ENCODE results near the gene HOXC9.
A peak's percentile ranks its signal among the peaks of the same experiment; 100 is the strongest.

The HOXC9 gene

GRCh38 chr12:53971129-53971528, 28.8 kb upstream of the HOXC9 start:
- H3K27me3 ChIP-seq (ENCODE audit: control insufficient read depth in 2 of 2, insufficient read depth in 2 of 2, low read length in 2 of 2), result peaks cover 75 to 87% of the 10 kb centered on the region in 2 donors
- H3K4me3 ChIP-seq (ENCODE audit: low read length in 2 of 2), result no peak overlapping the region

GRCh38 chr12:53971686-53972085, 28.3 kb upstream of the HOXC9 start:
- H3K27ac ChIP-seq (ENCODE audit: low read depth in 2 of 2, low read length in 2 of 2), result no peak overlapping the region
- no peaks in the 10 kb centered on the region for H3K36me3 ChIP-seq (ENCODE audit: control insufficient read depth in 2 of 2, insufficient read depth in 2 of 2, low read length in 2 of 2)
- H3K9ac ChIP-seq (ENCODE audit: low read depth in 1 of 2, low read length in 2 of 2), result no peak overlapping the region
- H3K4me1 ChIP-seq (ENCODE audit: control insufficient read depth in 2 of 2, insufficient read depth in 2 of 2, low read length in 2 of 2), result no peaks in the 10 kb centered on the region
- H3K27me3 ChIP-seq (ENCODE audit: control insufficient read depth in 2 of 2, insufficient read depth in 2 of 2, low read length in 2 of 2), result peaks cover 74 to 87% of the 10 kb centered on the region in 2 donors
- H3K9me3 ChIP-seq (ENCODE audit: control insufficient read depth in 2 of 2, low read length in 2 of 2), result peaks cover 0 to 9% of the 10 kb centered on the region in 2 donors
- no peak overlapping the region for H3K4me3 ChIP-seq (ENCODE audit: low read length in 2 of 2)

More at GRCh38 chr12:53971129-53971528, 28.8 kb upstream of the HOXC9 start:
- H3K36me3 ChIP-seq (ENCODE audit: control insufficient read depth in 2 of 2, insufficient read depth in 2 of 2, low read length in 2 of 2), result no peaks in the 10 kb centered on the region
- no peak overlapping the region for H3K27ac ChIP-seq (ENCODE audit: low read depth in 2 of 2, low read length in 2 of 2)
- no peak overlapping the region for H3K9ac ChIP-seq (ENCODE audit: low read depth in 1 of 2, low read length in 2 of 2)
- H3K4me1 ChIP-seq (ENCODE audit: control insufficient read depth in 2 of 2, insufficient read depth in 2 of 2, low read length in 2 of 2), result peaks cover 0 to 3% of the 10 kb centered on the region in 2 donors
- peaks cover 0 to 9% of the 10 kb centered on the region in 2 donors for H3K9me3 ChIP-seq (ENCODE audit: control insufficient read depth in 2 of 2, low read length in 2 of 2)

- Histone ChIP-seq H3K9ac (ENCODE audit: low read depth in 1 of 2, low read length in 2 of 2) (no peak overlapping the region), H3K27me3 (ENCODE audit: control insufficient read depth in 2 of 2, insufficient read depth in 2 of 2, low read length in 2 of 2) (peaks cover 74 to 86% of the 10 kb centered on the region in 2 donors), H3K9me3 (ENCODE audit: control insufficient read depth in 2 of 2, low read length in 2 of 2) (peaks cover 0 to 9% of the 10 kb centered on the region in 2 donors), H3K4me1 (ENCODE audit: control insufficient read depth in 2 of 2, insufficient read depth in 2 of 2, low read length in 2 of 2) (no peaks in the 10 kb centered on the region), H3K27ac (ENCODE audit: low read depth in 2 of 2, low read length in 2 of 2) (no peak overlapping the region), H3K4me3 (ENCODE audit: low read length in 2 of 2) (no peak overlapping the region), H3K36me3 (ENCODE audit: control insufficient read depth in 2 of 2, insufficient read depth in 2 of 2, low read length in 2 of 2) (no peaks in the 10 kb centered on the region)
Observed at GRCh38 chr12:53972152-53972702, 27.7 kb upstream of the HOXC9 start.

- peaks cover 74 to 85% of the 10 kb centered on the region in 2 donors for H3K27me3 ChIP-seq (ENCODE audit: control insufficient read depth in 2 of 2, insufficient read depth in 2 of 2, low read length in 2 of 2)
- H3K9me3 ChIP-seq (ENCODE audit: control insufficient read depth in 2 of 2, low read length in 2 of 2), result peaks cover 0 to 9% of the 10 kb centered on the region in 2 donors
- no peak within 1 kb of the TSS for H3K4me3 ChIP-seq (ENCODE audit: low read length in 2 of 2)
- H3K4me1 ChIP-seq (ENCODE audit: control insufficient read depth in 2 of 2, insufficient read depth in 2 of 2, low read length in 2 of 2), result no peaks in the 10 kb centered on the region
- no peak within 1 kb of the TSS for H3K9ac ChIP-seq (ENCODE audit: low read depth in 1 of 2, low read length in 2 of 2)
- H3K27ac ChIP-seq (ENCODE audit: low read depth in 2 of 2, low read length in 2 of 2), result no peak within 1 kb of the TSS
- no peaks in the 10 kb centered on the region for H3K36me3 ChIP-seq (ENCODE audit: control insufficient read depth in 2 of 2, insufficient read depth in 2 of 2, low read length in 2 of 2)
Observed at GRCh38 chr12:53972722-53973235, 27.2 kb upstream of the HOXC9 start, which contains the start of gene HOXC11. TSS of gene HOXC11 (plus strand) at chr12:53973126. CDS start at chr12:53973242, 116 bp downstream.

- H3K4me1 ChIP-seq (ENCODE audit: control insufficient read depth in 2 of 2, insufficient read depth in 2 of 2, low read length in 2 of 2), result no peaks in the 10 kb centered on the region
- H3K36me3 ChIP-seq (ENCODE audit: control insufficient read depth in 2 of 2, insufficient read depth in 2 of 2, low read length in 2 of 2), result no peaks in the 10 kb centered on the region
- H3K27me3 ChIP-seq (ENCODE audit: control insufficient read depth in 2 of 2, insufficient read depth in 2 of 2, low read length in 2 of 2), result peaks cover 72 to 84% of the 10 kb centered on the region in 2 donors
- H3K27ac ChIP-seq (ENCODE audit: low read depth in 2 of 2, low read length in 2 of 2), result no peak overlapping the region
- peaks cover 0 to 9% of the 10 kb centered on the region in 2 donors for H3K9me3 ChIP-seq (ENCODE audit: control insufficient read depth in 2 of 2, low read length in 2 of 2)
- no peak overlapping the region for H3K9ac ChIP-seq (ENCODE audit: low read depth in 1 of 2, low read length in 2 of 2)
- no peak overlapping the region for H3K4me3 ChIP-seq (ENCODE audit: low read length in 2 of 2)
Observed at GRCh38 chr12:53973236-53974042, 26.5 kb upstream of the HOXC9 start.

- H3K4me3 ChIP-seq (ENCODE audit: low read length in 2 of 2), result peak within 1 kb of the TSS; percentile 27 to 31
- peaks cover 0 to 9% of the 10 kb centered on the region in 2 donors for H3K9me3 ChIP-seq (ENCODE audit: control insufficient read depth in 2 of 2, low read length in 2 of 2)
- H3K9ac ChIP-seq (ENCODE audit: low read depth in 1 of 2, low read length in 2 of 2), result no peak within 1 kb of the TSS
- H3K27ac ChIP-seq (ENCODE audit: low read depth in 2 of 2, low read length in 2 of 2), result no peak within 1 kb of the TSS
- peaks cover 73 to 82% of the 10 kb centered on the region in 2 donors for H3K27me3 ChIP-seq (ENCODE audit: control insufficient read depth in 2 of 2, insufficient read depth in 2 of 2, low read length in 2 of 2)
- H3K36me3 ChIP-seq (ENCODE audit: control insufficient read depth in 2 of 2, insufficient read depth in 2 of 2, low read length in 2 of 2), result no peaks in the 10 kb centered on the region
- peaks cover 0 to 5% of the 10 kb centered on the region in 2 donors for H3K4me1 ChIP-seq (ENCODE audit: control insufficient read depth in 2 of 2, insufficient read depth in 2 of 2, low read length in 2 of 2)
Observed at GRCh38 chr12:53974084-53975063, 25.6 kb upstream of the HOXC9 start, which contains the start of gene HOTAIR. TSS of gene HOTAIR (minus strand) at chr12:53974954.

GRCh38 chr12:53975064-53975471, 24.9 kb upstream of the HOXC9 start:
- Histone ChIP-seq H3K36me3 (ENCODE audit: control insufficient read depth in 2 of 2, insufficient read depth in 2 of 2, low read length in 2 of 2) (no peaks in the 10 kb centered on the region), H3K4me3 (ENCODE audit: low read length in 2 of 2) (no peak overlapping the region), H3K27ac (ENCODE audit: low read depth in 2 of 2, low read length in 2 of 2) (no peak overlapping the region), H3K9me3 (ENCODE audit: control insufficient read depth in 2 of 2, low read length in 2 of 2) (peaks cover 0 to 9% of the 10 kb centered on the region in 2 donors), H3K4me1 (ENCODE audit: control insufficient read depth in 2 of 2, insufficient read depth in 2 of 2, low read length in 2 of 2) (peaks cover 0 to 5% of the 10 kb centered on the region in 2 donors), H3K9ac (ENCODE audit: low read depth in 1 of 2, low read length in 2 of 2) (no peak overlapping the region), H3K27me3 (ENCODE audit: control insufficient read depth in 2 of 2, insufficient read depth in 2 of 2, low read length in 2 of 2) (peaks cover 73 to 82% of the 10 kb centered on the region in 2 donors)

GRCh38 chr12:53975479-53976152, 24.3 kb upstream of the HOXC9 start:
- Histone ChIP-seq H3K4me3 (ENCODE audit: low read length in 2 of 2) (no peak overlapping the region), H3K9ac (ENCODE audit: low read depth in 1 of 2, low read length in 2 of 2) (no peak overlapping the region)

GRCh38 chr12:53976172-53976822, 23.7 kb upstream of the HOXC9 start:
- Histone ChIP-seq H3K9me3 (ENCODE audit: control insufficient read depth in 2 of 2, low read length in 2 of 2) (peaks cover 0 to 9% of the 10 kb centered on the region in 2 donors), H3K4me3 (ENCODE audit: low read length in 2 of 2) (no peak overlapping the region), H3K27me3 (ENCODE audit: control insufficient read depth in 2 of 2, insufficient read depth in 2 of 2, low read length in 2 of 2) (peaks cover 72 to 81% of the 10 kb centered on the region in 2 donors), H3K4me1 (ENCODE audit: control insufficient read depth in 2 of 2, insufficient read depth in 2 of 2, low read length in 2 of 2) (peaks cover 0 to 5% of the 10 kb centered on the region in 2 donors), H3K27ac (ENCODE audit: low read depth in 2 of 2, low read length in 2 of 2) (no peak overlapping the region), H3K36me3 (ENCODE audit: control insufficient read depth in 2 of 2, insufficient read depth in 2 of 2, low read length in 2 of 2) (no peaks in the 10 kb centered on the region), H3K9ac (ENCODE audit: low read depth in 1 of 2, low read length in 2 of 2) (no peak overlapping the region)

More at GRCh38 chr12:53975479-53976152, 24.3 kb upstream of the HOXC9 start:
- Histone ChIP-seq H3K27me3 (ENCODE audit: control insufficient read depth in 2 of 2, insufficient read depth in 2 of 2, low read length in 2 of 2) (peaks cover 72 to 81% of the 10 kb centered on the region in 2 donors), H3K9me3 (ENCODE audit: control insufficient read depth in 2 of 2, low read length in 2 of 2) (peaks cover 0 to 9% of the 10 kb centered on the region in 2 donors), H3K4me1 (ENCODE audit: control insufficient read depth in 2 of 2, insufficient read depth in 2 of 2, low read length in 2 of 2) (peaks cover 0 to 5% of the 10 kb centered on the region in 2 donors), H3K36me3 (ENCODE audit: control insufficient read depth in 2 of 2, insufficient read depth in 2 of 2, low read length in 2 of 2) (no peaks in the 10 kb centered on the region), H3K27ac (ENCODE audit: low read depth in 2 of 2, low read length in 2 of 2) (no peak overlapping the region)
